GM21825 (cell line): ENCODE data around the gene NMBR.
A peak's percentile ranks its signal among the peaks of the same experiment; 100 is the strongest.
"Not testable (repeated sequence)": the region's sequence is repeated elsewhere in the genome, so short reads cannot be mapped to it uniquely, and the experiment has no call there.

ENCODE experiments used
- ATAC-seq: cut with Tn5 transposase; IDR thresholded peaks from one replicate; pipeline ENCODE4 v1.9.1; 2021; ENCODE audit warnings: mild to moderate bottlenecking, moderate library complexity; ENCODE audit not compliant: unreplicated experiment

Gene NMBR

GRCh38 chr6:142071981-142072380, 74.9 kb downstream of the NMBR start:
- ATAC-seq = no peak

GRCh38 chr6:142068416-142068815, 78.5 kb downstream of the NMBR start:
- ATAC-seq = no peak

GRCh38 chr6:142062861-142063260, 84.1 kb downstream of the NMBR start:
- not testable (repeated sequence) for ATAC-seq

GRCh38 chr6:142058551-142059290, 88.2 kb downstream of the NMBR start:
- no peak for ATAC-seq

GRCh38 chr6:142055219-142055618, 91.7 kb downstream of the NMBR start:
- ATAC-seq = peak; percentile 83

- no peak for ATAC-seq
These were observed 95.5 kb downstream of the NMBR start for GRCh38 chr6:142051404-142051803.

- ATAC-seq = no peak
These were observed 98.3 kb downstream of the NMBR start for GRCh38 chr6:142048593-142048980.

- no peak for ATAC-seq
These were observed 98.9 kb downstream of the NMBR start for GRCh38 chr6:142047934-142048592.

GRCh38 chr6:142045380-142046278, 101.3 kb downstream of the NMBR start:
- no peak for ATAC-seq

- ATAC-seq = no peak
These were observed 111.0 kb downstream of the NMBR start for GRCh38 chr6:142035890-142036289.

- ATAC-seq = no peak
These were observed 115.9 kb downstream of the NMBR start for GRCh38 chr6:142031035-142031434.

GRCh38 chr6:142030115-142030619, 116.8 kb downstream of the NMBR start:
- peak; percentile 69 for ATAC-seq

- no peak for ATAC-seq
These were observed 118.4 kb downstream of the NMBR start for GRCh38 chr6:142028527-142028926.

GRCh38 chr6:142027804-142028203, 119.1 kb downstream of the NMBR start:
- ATAC-seq = not testable (repeated sequence)

- ATAC-seq = no peak
These were observed 119.8 kb downstream of the NMBR start for GRCh38 chr6:142027074-142027473.

GRCh38 chr6:142026471-142026870, 120.5 kb downstream of the NMBR start:
- no peak for ATAC-seq
